Measurements from ENCODE around the gene REELD1.

Gene REELD1

GRCh38 chr4:146229406-146229805 is 15.1 kb downstream of the REELD1 start:
- no peak for FAIRE-seq

GRCh38 chr4:146232131-146232722 is 17.9 kb downstream of the REELD1 start:
- FAIRE-seq = no peak

GRCh38 chr4:146235654-146236177 is 21.4 kb downstream of the REELD1 start:
- no peak for FAIRE-seq

DNA sequence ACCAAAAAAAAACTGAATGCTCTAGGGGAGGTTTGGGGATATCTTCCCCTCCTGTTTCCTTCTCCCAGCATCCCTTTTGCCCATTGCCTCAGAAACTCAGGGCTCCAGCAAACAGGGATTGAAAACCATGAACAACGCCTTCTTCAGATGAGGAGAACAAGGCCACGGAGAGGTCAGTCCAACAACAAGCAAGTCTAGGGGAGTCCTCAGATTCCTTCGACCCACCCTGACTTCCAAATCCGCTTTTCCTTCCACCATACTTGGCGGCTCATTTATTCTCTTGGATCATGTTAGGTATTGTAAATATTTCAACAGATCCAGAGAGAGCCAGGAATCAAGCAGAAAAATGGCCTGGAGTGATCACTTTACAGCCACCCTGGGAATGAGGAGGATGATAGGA is 21.9 kb downstream of the REELD1 start:
- FAIRE-seq = no peak

- no peak for FAIRE-seq
These were observed 22.8 kb downstream of the REELD1 start for GRCh38 chr4:146237092-146237491.

DNA sequence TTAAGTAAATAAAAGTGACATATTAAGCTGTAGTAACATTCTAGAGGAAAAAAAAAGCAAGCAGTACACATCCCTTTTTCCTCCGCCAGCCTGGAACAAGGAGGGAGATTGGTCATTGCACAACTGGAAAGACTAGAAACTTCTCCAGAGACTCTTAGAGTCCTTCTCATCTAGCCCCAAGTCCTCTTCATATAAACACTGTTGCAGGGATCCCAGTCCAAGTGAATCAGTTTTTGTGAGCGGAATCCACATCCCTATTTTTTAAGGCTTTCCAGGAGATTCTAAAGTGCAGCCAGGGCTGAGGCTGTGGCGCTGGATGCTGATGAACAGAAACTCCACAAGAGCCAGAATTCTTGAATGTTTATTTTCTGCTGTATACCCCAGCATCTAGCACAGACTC is 23.8 kb downstream of the REELD1 start:
- no peak for FAIRE-seq

DNA sequence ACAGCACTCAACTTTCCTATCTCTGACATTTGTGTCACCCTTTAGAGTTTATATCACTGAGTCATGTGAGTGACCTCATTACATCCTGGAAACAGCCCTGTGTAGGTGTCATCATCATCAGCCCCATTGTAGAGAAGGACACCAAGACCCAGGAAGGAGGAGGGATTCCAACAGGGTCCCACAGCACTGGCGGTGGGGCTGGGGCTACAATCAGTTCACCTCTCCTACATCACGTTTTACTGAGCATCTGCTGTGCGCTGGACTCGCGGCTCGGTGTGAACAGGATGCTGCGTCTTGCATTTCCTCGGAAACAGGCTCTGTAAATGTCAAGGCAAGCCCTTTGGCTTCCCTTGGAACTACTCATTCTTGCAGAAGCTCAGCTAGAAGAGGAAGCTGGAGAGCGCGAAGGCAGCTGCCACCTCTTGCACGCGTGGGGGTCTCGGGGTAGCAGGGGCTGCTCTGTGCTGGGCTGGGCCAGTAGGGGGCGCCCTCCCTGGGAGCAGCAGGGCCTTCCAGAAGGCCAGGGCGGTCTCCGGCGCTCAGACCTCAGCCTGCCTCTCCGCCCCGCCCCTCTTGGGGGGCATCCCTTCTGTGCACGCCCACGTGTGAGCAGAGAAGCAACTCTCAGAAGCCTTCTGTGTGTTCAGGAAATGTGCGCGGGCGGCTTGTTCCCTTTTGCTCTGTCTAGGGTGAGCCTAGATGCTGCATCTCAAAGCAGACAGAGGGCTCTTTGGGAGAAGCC is 29.0 kb downstream of the REELD1 start:
- FAIRE-seq = no peak

- no peak for FAIRE-seq
These were observed 29.5 kb downstream of the REELD1 start for GRCh38 chr4:146243883-146244277.

DNA sequence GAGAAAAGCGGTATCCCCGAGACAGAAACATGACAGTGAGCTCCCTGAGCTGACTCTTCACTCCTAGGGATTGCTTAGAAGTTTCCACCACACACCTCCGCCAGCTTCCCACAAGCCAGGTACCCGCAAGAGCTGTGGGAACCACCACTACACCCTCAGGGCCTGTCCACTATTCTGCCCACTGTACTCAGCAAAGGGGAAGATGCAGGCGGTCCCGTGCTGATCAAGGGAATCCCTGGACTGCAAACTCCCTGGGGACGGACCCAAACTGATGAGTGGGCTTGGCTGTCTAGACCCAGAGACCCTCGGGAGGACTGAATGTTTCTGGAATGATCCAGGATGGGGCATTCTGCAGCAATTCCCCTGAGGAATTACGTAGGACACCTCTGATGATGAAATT is 30.2 kb downstream of the REELD1 start:
- no peak for FAIRE-seq

- FAIRE-seq = no peak
These were observed 30.9 kb downstream of the REELD1 start for GRCh38 chr4:146245246-146245645.

DNA sequence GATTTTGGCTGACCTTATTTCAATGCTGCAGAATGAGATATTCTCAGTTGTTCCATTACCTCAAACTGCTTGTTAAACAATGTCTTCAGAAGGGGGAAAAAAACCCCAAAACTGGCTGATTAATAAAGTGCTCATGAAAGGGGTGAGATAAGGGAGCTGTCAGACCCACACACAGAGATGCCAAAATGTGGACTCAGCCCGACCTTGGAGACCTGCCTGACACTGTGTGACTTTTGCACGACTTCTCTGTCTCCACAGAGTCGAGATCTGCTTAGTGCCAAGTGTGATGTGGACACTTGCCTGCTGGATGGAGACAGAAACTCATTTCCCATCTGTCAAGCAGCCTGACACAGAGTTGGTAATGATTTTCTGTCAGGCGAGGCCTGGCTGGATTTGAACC is 31.5 kb downstream of the REELD1 start:
- FAIRE-seq = no peak

- FAIRE-seq = no peak
These were observed 32.0 kb downstream of the REELD1 start for GRCh38 chr4:146246381-146246780.

GRCh38 chr4:146247356-146247755 is 33.0 kb downstream of the REELD1 start:
- FAIRE-seq = no peak

DNA sequence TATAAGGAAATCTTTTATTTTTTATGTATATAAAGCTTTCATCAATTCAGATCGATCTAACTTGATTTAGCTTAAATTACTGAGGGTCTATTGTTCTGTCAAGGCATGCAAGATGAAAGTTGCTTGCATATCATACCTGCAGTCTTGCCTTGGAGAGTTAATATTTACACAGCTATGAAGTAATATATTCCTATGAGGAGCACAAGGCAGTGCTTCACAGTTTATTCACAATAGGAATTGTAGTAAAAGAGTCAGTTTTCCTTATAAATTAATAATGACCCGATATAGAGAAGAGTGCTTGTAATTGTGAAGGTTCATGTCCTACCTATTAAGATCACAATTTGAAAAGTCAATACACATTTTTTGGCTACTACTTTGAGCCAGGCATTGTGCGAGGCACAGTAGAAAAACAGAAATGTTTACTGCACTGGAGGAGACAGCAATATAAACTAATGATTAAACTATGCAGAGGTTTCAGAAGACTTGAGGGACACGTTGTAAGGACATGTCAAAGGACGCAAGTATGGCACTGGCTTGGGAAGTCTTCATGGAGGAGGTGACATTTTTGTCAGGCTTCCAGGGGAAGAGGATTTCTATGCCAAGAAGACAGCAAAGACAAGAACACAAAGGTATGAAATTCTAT is 38.8 kb downstream of the REELD1 start:
- FAIRE-seq = peak; percentile 60

DNA sequence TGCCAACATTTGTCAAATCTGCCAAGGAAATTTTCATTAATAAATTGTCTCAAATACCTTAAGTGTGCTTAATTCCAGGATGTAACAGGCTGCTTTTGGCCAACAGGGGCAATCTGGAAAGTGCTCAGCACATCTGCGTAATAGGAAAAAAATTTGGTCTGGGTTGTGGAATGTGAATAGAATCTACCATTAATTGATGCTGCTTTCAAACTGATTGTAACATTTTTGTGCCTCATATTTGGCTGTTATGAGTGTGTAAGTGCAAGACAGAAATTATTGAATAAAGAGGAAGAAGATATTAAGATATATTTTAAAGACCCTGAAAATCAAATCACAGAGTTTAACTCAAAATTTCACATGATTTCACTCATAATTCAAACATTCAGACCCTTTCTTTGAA is 41.1 kb downstream of the REELD1 start:
- FAIRE-seq = no peak

- FAIRE-seq = no peak
These were observed 41.5 kb downstream of the REELD1 start for GRCh38 chr4:146255874-146256273.

- FAIRE-seq = no peak
These were observed 42.0 kb downstream of the REELD1 start for GRCh38 chr4:146256328-146256727.

- FAIRE-seq = no peak
These were observed 43.2 kb downstream of the REELD1 start for GRCh38 chr4:146257511-146257910.

DNA sequence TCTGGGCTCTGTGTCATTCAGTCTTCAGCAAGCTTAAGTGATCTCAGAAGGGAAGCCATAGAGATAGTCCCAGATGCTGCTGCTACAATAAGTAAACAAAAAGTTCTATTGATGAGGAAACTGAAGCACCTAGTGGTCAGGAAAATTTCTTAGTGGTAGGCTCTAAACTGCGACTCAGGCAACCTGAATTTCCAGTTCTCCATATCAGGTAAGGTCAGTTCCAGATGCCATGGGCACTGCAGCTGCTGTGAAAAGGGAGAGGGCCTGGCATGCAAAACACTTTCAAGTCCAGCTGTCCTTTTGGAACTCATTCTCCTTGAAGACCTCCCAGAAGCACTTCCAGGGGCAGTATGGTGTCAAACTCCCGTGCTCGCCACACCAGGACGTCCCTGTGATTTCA is 46.2 kb downstream of the REELD1 start:
- no peak for FAIRE-seq

GRCh38 chr4:146261041-146261440 is 46.7 kb downstream of the REELD1 start:
- FAIRE-seq = no peak

DNA sequence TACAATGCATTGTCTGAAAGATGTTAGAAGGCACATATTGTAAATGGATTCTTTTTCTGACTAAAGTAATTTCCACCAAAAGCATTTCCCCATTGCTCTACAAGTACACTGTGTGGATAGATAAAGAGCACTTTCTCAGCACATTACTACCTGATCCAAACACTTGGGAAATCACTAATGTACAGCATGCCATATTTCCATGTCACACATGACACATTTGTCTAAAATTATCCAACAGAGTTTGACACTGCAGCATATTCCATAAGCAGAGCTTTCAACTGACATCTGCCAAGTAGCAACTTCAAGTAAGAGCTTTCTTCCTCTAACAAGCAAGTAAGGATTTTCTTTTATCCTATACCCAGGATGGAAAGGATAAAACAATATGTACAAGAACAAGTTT is 49.5 kb downstream of the REELD1 start:
- FAIRE-seq = no peak

DNA sequence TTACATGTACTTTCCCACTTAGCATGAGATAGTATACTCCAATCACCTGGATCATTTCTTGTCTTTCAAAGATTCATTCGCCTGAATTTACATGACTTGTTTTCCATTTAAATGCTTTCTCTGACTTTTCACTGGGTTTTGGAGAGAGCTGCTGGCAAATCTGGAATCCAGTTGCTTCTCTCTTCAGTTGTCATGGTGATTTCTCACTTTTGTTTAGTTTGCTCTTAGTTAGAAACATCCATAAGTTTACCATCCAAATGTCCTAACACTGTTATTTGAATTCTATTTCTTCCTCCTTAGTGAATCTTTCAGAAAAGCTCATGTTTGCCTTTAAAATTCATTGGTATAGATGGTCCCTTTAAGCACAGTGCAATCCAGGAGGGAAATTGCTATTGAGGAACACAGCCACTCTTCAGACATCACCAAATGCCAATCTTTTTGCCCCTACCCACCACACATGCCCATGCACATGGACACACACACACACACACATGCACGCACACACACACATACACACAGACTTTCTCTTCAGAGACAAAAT is 51.7 kb downstream of the REELD1 start:
- no peak for FAIRE-seq

GRCh38 chr4:146267826-146268225 is 53.5 kb downstream of the REELD1 start:
- no peak for FAIRE-seq

- no peak for FAIRE-seq
These were observed 54.9 kb downstream of the REELD1 start for GRCh38 chr4:146269228-146269653.
